Activated CD4-positive, alpha-beta T cell treated with anti-CD3 and anti-CD28 coated beads, Interleukin-2, amount 50 U/mL, for 48 hours (primary cell): ENCODE measurements around the gene DKK2.
"Not testable (repeated sequence)": the region's sequence is repeated elsewhere in the genome, so short reads cannot be mapped to it uniquely, and the experiment has no call there.

Source experiments
- DNase-seq, 2 experiments: peaks; one replicate each; pipeline ENCODE4 v3.0.0-alpha.2; 2020

Gene DKK2

GRCh38 chr4:107011312-107011711 lies 24.8 kb downstream of the DKK2 start:
- no peak for DNase-seq

- no peak for DNase-seq
Observed at GRCh38 chr4:107009196-107009968, 26.7 kb downstream of the DKK2 start.

DNA sequence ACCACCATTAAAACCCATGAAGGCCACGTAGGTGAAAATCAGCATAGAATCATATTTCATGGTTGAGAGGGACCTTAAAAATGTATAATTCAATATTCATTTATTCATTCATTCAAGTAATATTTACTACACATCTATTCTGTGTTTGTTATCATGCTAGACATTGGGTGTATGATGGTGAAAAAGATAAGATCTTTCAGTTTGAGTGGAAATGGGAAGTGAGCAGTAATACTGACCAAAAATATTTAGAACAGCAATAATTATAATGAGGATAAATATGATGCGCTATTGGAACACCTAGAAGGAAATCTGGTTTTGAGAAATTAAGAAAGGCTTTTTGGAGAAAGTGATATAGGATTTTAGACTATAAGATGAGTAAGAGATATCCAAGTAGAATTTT lies 28.0 kb downstream of the DKK2 start:
- no peak for DNase-seq

- DNase-seq: no peak
Observed at GRCh38 chr4:107006218-107006617, 29.9 kb downstream of the DKK2 start.

DNA sequence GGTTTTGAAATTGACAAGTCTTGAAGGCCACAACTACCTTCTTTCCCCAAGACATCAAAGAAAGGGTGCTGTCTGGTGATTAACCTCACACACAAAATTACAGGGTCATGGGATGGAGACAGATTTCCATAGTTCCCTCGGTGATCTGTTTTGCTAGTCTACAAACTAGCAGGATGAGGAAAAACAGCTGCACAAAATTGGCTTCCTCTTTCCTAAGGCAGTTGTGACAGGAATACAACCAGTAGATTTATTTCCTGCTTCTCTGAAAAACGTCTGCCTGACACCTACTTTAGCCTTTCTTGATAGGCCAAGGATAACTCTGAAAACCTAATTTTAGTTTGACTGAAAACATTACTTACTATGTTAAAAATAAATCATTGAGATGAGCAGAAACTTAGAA lies 39.6 kb downstream of the DKK2 start:
- no peak for DNase-seq

DNA sequence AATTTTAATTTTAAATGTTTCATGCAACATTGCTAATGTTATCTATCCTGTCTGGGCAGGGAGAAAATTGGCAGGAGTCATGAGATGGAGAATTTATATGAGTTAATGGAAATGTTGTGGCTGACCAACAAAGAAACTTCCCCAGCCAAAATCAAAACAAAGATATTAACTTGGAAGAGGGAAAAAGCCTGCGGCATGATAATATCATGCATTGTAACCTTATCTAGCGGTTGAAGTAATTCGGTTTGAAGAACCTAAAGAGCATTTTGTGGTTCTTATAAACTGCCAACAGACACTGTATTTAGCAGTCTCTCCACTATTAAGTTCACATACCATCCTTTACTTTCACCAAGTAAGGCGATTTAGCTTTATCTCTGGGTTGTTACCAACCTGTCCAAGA lies 42.3 kb downstream of the DKK2 start:
- DNase-seq: no peak

DNA sequence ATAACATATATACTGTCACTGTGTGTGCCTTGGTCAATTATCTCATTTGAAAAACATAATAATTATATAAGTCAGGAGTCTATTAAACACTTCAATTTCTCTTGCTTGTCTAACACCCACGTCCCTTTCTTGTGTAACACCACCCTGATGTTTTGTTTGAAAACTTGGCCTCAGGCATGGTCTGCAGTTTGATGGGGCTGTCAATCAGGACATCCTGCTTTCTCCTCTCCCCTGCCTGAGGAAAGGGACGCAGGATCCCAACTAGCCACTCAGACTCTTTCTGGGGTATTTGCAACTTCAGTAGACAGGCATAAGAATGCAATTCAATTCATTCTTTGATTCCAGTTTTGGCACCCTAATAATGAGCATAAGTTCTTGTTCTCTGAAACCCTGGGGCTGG lies 48.8 kb downstream of the DKK2 start:
- no peak for DNase-seq

DNA sequence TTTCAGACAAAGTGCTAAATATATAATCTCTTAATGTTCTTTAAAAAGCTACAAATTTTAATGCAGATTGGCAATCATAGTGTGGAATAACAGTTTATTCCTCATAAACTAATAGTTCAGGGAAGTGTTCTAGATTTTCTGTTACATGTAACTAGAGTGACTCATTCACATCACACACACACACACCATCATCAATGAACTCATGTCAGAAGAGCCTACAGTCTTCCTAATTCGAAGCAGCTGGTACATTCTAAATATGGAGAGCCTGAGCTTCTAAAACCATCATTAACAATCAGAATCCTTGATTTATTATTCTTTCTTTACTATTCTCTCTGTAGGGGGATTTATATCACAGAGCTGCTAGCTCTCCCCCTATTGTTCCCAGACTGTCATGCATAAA lies 49.6 kb downstream of the DKK2 start:
- no peak for DNase-seq

GRCh38 chr4:106985830-106986229 lies 50.3 kb downstream of the DKK2 start:
- DNase-seq: no peak

GRCh38 chr4:106982711-106983211 lies 53.4 kb downstream of the DKK2 start:
- DNase-seq: no peak

DNA sequence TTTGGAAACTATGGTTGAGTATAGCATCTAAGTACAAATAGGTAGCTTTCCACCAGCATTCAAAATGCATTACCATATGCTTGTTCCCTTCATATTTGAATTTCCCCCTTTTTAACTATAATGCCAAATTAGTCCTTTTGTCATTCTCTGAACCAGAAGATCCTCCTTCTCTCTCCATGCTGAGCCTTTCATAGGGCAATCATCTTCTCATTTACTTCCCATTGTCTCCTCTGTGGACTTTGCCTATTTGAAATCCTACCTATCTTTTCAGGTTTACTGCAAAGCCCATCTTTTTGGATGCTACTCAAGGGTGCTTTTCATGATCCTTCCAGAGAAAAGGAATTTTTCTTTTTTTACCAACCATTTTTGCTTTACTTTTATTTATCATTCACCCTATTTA lies 54.7 kb downstream of the DKK2 start:
- no peak for DNase-seq

DNA sequence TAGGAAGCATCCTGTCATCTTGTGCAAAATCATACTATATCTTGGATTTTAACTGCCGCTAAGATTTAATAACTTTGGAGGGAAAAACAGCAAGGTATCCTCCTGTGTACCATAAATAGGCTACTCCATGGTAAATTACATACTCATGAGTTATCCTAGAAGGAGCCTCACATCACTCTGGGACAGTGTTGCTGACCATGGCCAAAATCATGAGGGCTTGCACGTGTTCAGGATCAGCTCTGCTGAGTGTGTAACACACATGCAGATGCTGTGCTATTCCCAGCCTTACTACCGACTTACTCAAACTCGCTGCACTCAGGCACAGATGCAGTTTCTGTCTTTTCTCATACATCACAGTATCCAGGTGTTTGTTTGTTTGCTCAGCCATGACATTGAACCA lies 56.6 kb downstream of the DKK2 start:
- no peak for DNase-seq

DNA sequence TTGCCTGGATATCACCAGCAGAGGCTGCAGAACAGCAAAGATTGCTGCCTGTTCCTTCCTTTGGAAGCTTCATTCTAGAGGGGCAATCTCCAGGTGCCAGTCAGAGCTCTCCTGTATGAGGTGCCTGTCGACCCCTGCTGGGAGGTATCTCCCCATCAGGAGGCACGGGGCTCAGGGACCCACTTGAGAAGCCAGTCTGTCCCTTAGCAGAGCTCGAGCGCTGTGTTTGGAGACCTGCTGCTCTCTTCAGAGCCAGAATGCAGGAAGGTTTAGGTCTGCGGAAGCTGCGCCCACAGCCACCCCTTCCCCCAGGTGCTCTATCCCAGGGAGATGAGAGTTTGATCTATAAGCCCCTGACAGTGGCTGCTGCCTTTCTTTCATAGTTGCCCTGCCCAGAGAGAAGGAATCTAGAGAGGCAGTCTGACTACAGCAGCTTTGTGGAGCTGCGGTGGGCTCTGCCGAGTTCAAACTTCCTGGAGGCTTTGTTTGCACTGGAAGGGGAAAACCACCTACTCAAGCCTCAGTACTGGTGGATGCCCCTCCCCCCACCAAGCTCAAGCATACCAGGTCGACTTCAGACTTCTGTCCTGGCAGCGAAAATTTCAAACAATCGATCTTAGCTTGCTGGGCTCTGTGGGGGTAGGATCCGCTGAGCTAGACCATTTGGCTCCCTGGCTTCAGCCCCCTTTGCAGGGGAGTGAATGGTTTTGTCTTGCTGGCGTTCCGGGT lies 57.9 kb downstream of the DKK2 start:
- DNase-seq: no peak

- DNase-seq: no peak
Observed at GRCh38 chr4:106971636-106972035, 64.5 kb downstream of the DKK2 start.

DNA sequence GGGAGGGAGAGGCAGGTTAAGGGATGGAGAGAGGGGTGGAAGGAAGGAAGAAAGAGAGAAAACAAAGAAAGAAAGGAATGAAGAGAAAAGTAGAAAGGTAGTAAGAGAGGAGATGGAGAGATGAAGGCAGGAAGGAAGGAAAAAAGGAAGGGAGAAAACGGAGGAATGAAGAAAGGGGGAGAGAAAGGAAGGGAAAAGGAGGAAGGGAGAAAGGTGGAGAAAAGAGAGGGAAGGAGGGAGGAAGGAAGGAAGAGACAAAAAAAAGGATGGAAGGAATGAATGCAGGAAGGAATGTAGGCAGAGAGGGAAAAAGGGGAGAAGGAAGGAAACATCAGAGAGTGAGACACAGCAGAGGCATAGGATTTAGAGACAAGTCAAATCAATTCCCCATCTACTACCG lies 68.2 kb downstream of the DKK2 start:
- DNase-seq: no peak

GRCh38 chr4:106953036-106953705 lies 82.9 kb downstream of the DKK2 start:
- no peak for DNase-seq

- DNase-seq: no peak
Observed at GRCh38 chr4:106951891-106952290, 84.2 kb downstream of the DKK2 start.

GRCh38 chr4:106941841-106942240 lies 94.3 kb downstream of the DKK2 start:
- no peak for DNase-seq

GRCh38 chr4:106930522-106930921 lies 105.6 kb downstream of the DKK2 start:
- DNase-seq: no peak

DNA sequence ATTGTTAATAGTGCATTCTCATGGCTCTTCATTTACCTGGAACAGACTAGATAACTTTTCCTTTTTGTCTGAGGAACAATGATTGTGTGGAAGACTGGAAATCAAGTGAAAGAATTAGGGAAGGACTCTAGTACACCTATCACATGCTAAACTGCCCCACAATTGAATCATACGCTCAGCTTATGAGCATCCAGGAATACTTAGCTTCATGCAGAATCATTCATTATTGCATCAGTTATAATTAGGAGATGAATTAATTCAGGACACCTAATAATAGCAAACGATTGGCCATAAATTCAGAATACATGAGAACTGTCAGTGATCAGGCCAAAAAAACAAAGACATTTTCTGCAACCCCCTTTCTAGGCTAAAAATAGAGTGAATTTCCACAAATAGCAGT lies 106.9 kb downstream of the DKK2 start:
- DNase-seq: no peak

DNA sequence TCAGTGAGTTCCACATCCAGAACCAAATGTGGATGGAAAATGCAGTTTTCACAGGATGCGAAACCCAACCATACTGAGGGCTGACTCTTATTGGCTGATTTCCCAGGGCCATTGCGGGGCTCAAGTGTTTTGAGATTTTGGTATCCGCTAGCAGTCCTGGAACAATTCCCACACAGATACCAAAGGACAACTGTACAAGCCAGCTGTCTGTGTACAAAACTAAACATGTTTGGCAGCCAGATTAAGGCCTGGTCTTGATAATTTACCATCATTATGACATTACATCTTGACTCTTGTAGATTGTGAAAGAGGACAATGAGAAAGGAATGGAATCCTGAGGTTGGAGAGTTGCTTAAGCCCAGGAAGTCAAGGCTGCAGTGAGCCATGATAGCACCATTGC lies 121.9 kb downstream of the DKK2 start:
- no peak for DNase-seq

GRCh38 chr4:106909486-106910188 lies 126.5 kb downstream of the DKK2 start:
- DNase-seq: no peak

- DNase-seq: not testable (repeated sequence)
Observed at GRCh38 chr4:106908049-106908448, 128.1 kb downstream of the DKK2 start.
